Aorta (tissue), 5 donors: ENCODE results near the gene NUCB1. TPM values are rescaled to one million over a fixed set of nuclear protein-coding genes. Genes with fewer than 3 reads are reported as not detected.
"Not testable (repeated sequence)": the region's sequence is repeated elsewhere in the genome, so short reads cannot be mapped to it uniquely, and the experiment has no call there.

Experiments
- ATAC-seq: fragments of 200-7000 bp; cut with Tn5 transposase; one replicate; pipeline ENCODE4 v1.9.1; 2022; ENCODE audit warnings: moderate library complexity; ENCODE audit not compliant: low FRiP score
- DNase-seq, 2 donors: peaks; one replicate each; pipeline ENCODE4 v3.0.0-alpha.2; 2020
- H3K27ac ChIP-seq, 2 donors: one replicate each; pipeline ENCODE4 v1.5.1; 2013; ENCODE audit warnings: low read length in 2 of 2, mild to moderate bottlenecking in 2 of 2, moderate library complexity in 2 of 2, control low read depth in 1 of 2, inconsistent platforms in 1 of 2, low read depth in 1 of 2
- H3K27me3 ChIP-seq, 2 donors: one replicate each; pipeline ENCODE4 v1.6.1; 2013; ENCODE audit warnings: control low read depth in 1 of 2, low read length in 1 of 2, mild to moderate bottlenecking in 1 of 2, moderate library complexity in 1 of 2; ENCODE audit not compliant: insufficient read depth in 2 of 2, control insufficient read depth in 1 of 2
- H3K36me3 ChIP-seq, 2 donors: one replicate each; pipeline ENCODE4 v1.6.1; 2013; ENCODE audit warnings: control low read depth in 1 of 2, low read length in 1 of 2, mild to moderate bottlenecking in 1 of 2; ENCODE audit not compliant: insufficient read depth in 2 of 2, control insufficient read depth in 1 of 2
- H3K4me1 ChIP-seq, 2 donors: one replicate each; pipeline ENCODE4 v1.6.1; 2013; ENCODE audit warnings: low read length in 2 of 2, control low read depth in 1 of 2, mild to moderate bottlenecking in 1 of 2, moderate library complexity in 1 of 2; ENCODE audit not compliant: insufficient read depth in 2 of 2, control insufficient read depth in 1 of 2
- H3K4me3 ChIP-seq, 2 donors: one replicate each; pipeline ENCODE4 v1.5.1; 2013; ENCODE audit warnings: low read length in 2 of 2, control low read depth in 1 of 2, mild to moderate bottlenecking in 1 of 2
- H3K9me3 ChIP-seq: one replicate; pipeline ENCODE4 v1.6.1; 2013; ENCODE audit warnings: mild to moderate bottlenecking, low read length; ENCODE audit not compliant: control insufficient read depth
- WGBS, 2 donors: extraction: QIAGEN DNeasy Blood & Tissue Kit; methylation state at CpG; one replicate each; pipeline ENCODE4 v1.1.7; 2013; 5-methylcytosine and 5-hydroxymethylcytosine counted together
- intact Hi-C, 2 donors: fragments of 100-400 bp; cut with DNase I; formaldehyde crosslinking; loops; one replicate each; pipeline versions ENCODE4 v1.14.2 to v1.15.0; 2022
- polyA plus RNA-seq, 2 donors: library from polyadenylated mRNA; stranded (reverse); fragments of 200-250 nt; gene quantifications; one replicate each; pipeline ENCODE4 v1.2.3, GENCODE V29; 2013
- total RNA-seq, 2 donors: library from RNA; stranded (reverse); fragmentation: NEBNext Ultra II Directional; extraction: Animal tissue kit (Norgen Biotek cat#: 25700); gene quantifications; one replicate each; pipeline ENCODE4 v1.2.1, GENCODE V29; 2021
- donor health status: healthy with polysubstance abuse.
- donor health status: Bipolar disorder and iron deficiency.
- donor health status: DM: no; HTN: no; CAD: no.
- donor health status: DM: no; HTN: no; CAD: no.
- donor health status: DM: yes; HTN: yes; CAD: no.

The NUCB1 gene
- total and polyA plus RNA-seq, 4 donors, result 82.9 to 380 (median 325) TPM

- WGBS, 2 donors, result 1% methylated on average over 14 of the region's 14 CpGs
- H3K4me3 ChIP-seq, result peak overlapping the region; percentile 29 to 99
- no peaks in the 10 kb centered on the region for H3K9me3 ChIP-seq
- H3K4me1 ChIP-seq, result no peaks in the 10 kb centered on the region
- H3K27ac ChIP-seq, result peak overlapping the region; percentile 71 to 93
- peaks cover 0 to 4% of the 10 kb centered on the region in 2 donors for H3K36me3 ChIP-seq
- intact Hi-C loops, result loop anchor here (5.0 to 10.0 kb wide), 2 partner anchors 92 to 94 kb away; partner anchors contain the start of gene FTL (in 2 of the 2)
- peak; percentile 81 for ATAC-seq
- DNase-seq, result peak; percentile 92
- no peaks in the 10 kb centered on the region for H3K27me3 ChIP-seq
These were observed 27.1 kb upstream of the NUCB1 start for GRCh38 chr19:48872884-48873475.

GRCh38 chr19:48873476-48874302 is 26.4 kb upstream of the NUCB1 start:
- H3K27ac ChIP-seq, result peak overlapping the region; percentile 71 to 93
- peaks cover 0 to 4% of the 10 kb centered on the region in 2 donors for H3K36me3 ChIP-seq
- no peaks in the 10 kb centered on the region for H3K9me3 ChIP-seq
- 5 to 7% methylated on average over 14 of the region's 14 CpGs for WGBS, 2 donors
- H3K27me3 ChIP-seq, result no peaks in the 10 kb centered on the region
- ATAC-seq, result no peak
- peak overlapping the region; percentile 24 to 99 for H3K4me3 ChIP-seq
- intact Hi-C loops, result loop anchor here (5.0 to 10.0 kb wide), 2 partner anchors 91 to 94 kb away; partner anchors contain the start of gene FTL (in 2 of the 2)
- no peak for DNase-seq
- no peaks in the 10 kb centered on the region for H3K4me1 ChIP-seq

GRCh38 chr19:48874303-48875135 is 25.6 kb upstream of the NUCB1 start:
- intact Hi-C loops, result loop anchor here (5.0 to 10.0 kb wide), 2 partner anchors 90 to 93 kb away; partner anchors contain the start of gene FTL (in 2 of the 2)
- peak in 1 of 2 donors; percentile 67 for DNase-seq
- peak; percentile 2 for ATAC-seq
- Histone ChIP-seq H3K4me1 (no peaks in the 10 kb centered on the region), H3K9me3 (no peaks in the 10 kb centered on the region), H3K36me3 (peaks cover 0 to 4% of the 10 kb centered on the region in 2 donors), H3K4me3 (peak overlapping the region; percentile 24 to 99), H3K27ac (peak overlapping the region in 1 of 2 donors; percentile 93), H3K27me3 (no peaks in the 10 kb centered on the region)
- WGBS, 2 donors, result 3 to 5% methylated on average over 17 of the region's 17 CpGs

- intact Hi-C loops, result loop anchor here in 1 of 2 donors (10.0 kb wide), 1 partner anchor 88 kb away; the partner anchor contains the start of gene FTL
- not testable (repeated sequence) for ATAC-seq, H3K27me3 ChIP-seq, H3K9me3 ChIP-seq, H3K36me3 ChIP-seq, H3K27ac ChIP-seq, H3K4me1 ChIP-seq
- WGBS, 2 donors, result 70 to 73% methylated on average over 30 of the region's 30 CpGs
- H3K4me3 ChIP-seq, result peak overlapping the region in 1 of 2 donors; percentile 24
- DNase-seq, result peak in 1 of 2 donors; percentile 80
These were observed 23.8 kb upstream of the NUCB1 start for GRCh38 chr19:48876043-48876981.

- H3K27ac ChIP-seq, result peak overlapping the region in 1 of 2 donors; percentile 44
- H3K36me3 ChIP-seq, result peaks cover 0 to 4% of the 10 kb centered on the region in 2 donors
- no peak for DNase-seq
- H3K4me3 ChIP-seq, result no peak overlapping the region
- H3K27me3 ChIP-seq, result no peaks in the 10 kb centered on the region
- intact Hi-C loops, result loop anchor here in 1 of 2 donors (10.0 kb wide), 1 partner anchor 87 kb away; the partner anchor contains the start of gene FTL
- no peak for ATAC-seq
- 77 to 80% methylated on average over 6 of the region's 6 CpGs for WGBS, 2 donors
- H3K9me3 ChIP-seq, result no peaks in the 10 kb centered on the region
- no peaks in the 10 kb centered on the region for H3K4me1 ChIP-seq
These were observed 22.3 kb upstream of the NUCB1 start for GRCh38 chr19:48877855-48878195.

- no peaks in the 10 kb centered on the region for H3K4me1 ChIP-seq
These were observed 21.7 kb upstream of the NUCB1 start for GRCh38 chr19:48878196-48879024.

GRCh38 chr19:48879025-48879637 is 21.0 kb upstream of the NUCB1 start:
- Histone ChIP-seq H3K4me1 (no peaks in the 10 kb centered on the region), H3K27me3 (no peaks in the 10 kb centered on the region), H3K4me3 (no peak overlapping the region), H3K27ac (peak overlapping the region in 1 of 2 donors; percentile 51), H3K9me3 (no peaks in the 10 kb centered on the region), H3K36me3 (peaks cover 0 to 2% of the 10 kb centered on the region in 2 donors)
- no peak for DNase-seq
- no peak for ATAC-seq
- WGBS, 2 donors, result 82 to 84% methylated on average over 13 of the region's 13 CpGs
- intact Hi-C loops, result loop anchor here in 1 of 2 donors (10.0 kb wide), 1 partner anchor 86 kb away; the partner anchor contains the start of gene FTL

More at GRCh38 chr19:48878196-48879024, 21.7 kb upstream of the NUCB1 start:
- H3K36me3 ChIP-seq, result peaks cover 0 to 4% of the 10 kb centered on the region in 2 donors
- peak overlapping the region in 1 of 2 donors; percentile 44 for H3K27ac ChIP-seq
- DNase-seq (peak; percentile 86 to 88), ATAC-seq (peak; percentile 67)
- H3K27me3 ChIP-seq, result no peaks in the 10 kb centered on the region
- H3K4me3 ChIP-seq, result no peak overlapping the region
- intact Hi-C loops, result loop anchor here in 1 of 2 donors (10.0 kb wide), 1 partner anchor 86 kb away; the partner anchor contains the start of gene FTL
- 26 to 27% methylated on average over 11 of the region's 11 CpGs for WGBS, 2 donors
- H3K9me3 ChIP-seq, result no peaks in the 10 kb centered on the region
